ENCODE measurements around the gene PIBF1.
"Not testable (repeated sequence)": the region's sequence is repeated elsewhere in the genome, so short reads cannot be mapped to it uniquely, and the experiment has no call there.

DNA sequence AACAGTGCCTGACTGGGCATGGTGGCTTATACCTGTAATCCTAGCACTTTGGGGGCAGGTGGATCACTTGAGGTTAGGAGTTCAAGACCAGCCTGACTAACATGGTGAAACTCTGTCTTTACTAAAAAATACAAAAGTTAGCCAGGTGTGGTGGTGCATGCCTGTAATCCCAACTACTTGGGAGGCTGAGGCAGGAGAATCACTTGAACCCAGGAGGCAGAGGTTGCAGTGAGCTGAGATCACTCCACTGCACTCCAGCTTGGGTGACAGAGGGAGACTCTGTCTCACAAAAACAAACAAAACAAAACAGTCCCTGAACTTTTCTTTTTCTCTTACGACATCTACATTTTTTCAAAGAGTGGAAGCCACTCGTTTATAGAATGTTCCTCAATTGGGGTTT is 266.7 kb downstream of the PIBF1 start:
- TF ChIP-seq, protein P1, sequence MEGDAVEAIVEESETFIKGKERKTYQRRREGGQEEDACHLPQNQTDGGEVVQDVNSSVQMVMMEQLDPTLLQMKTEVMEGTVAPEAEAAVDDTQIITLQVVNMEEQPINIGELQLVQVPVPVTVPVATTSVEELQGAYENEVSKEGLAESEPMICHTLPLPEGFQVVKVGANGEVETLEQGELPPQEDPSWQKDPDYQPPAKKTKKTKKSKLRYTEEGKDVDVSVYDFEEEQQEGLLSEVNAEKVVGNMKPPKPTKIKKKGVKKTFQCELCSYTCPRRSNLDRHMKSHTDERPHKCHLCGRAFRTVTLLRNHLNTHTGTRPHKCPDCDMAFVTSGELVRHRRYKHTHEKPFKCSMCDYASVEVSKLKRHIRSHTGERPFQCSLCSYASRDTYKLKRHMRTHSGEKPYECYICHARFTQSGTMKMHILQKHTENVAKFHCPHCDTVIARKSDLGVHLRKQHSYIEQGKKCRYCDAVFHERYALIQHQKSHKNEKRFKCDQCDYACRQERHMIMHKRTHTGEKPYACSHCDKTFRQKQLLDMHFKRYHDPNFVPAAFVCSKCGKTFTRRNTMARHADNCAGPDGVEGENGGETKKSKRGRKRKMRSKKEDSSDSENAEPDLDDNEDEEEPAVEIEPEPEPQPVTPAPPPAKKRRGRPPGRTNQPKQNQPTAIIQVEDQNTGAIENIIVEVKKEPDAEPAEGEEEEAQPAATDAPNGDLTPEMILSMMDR (IDR thresholded peaks at IDR 0.05) = not testable (repeated sequence)
- not testable (repeated sequence) for TF ChIP-seq POLR2A (IDR thresholded peaks at IDR 0.05)
